GM10266 (cell line): ENCODE data around the gene ATF3.

Source experiments
- DNase-seq: peaks from one replicate; pipeline ENCODE4 v3.0.0; 2012; ENCODE audit errors: extremely low spot score
- CTCF ChIP-seq: IDR thresholded peaks from 2 replicates; pipeline ENCODE4 v1.5.1; 2012; ENCODE audit warnings: mild to moderate bottlenecking, low read depth; ENCODE audit not compliant: control insufficient read depth, insufficient read depth; ENCODE audit errors: missing control alignments

Gene ATF3

GRCh38 chr1:212605441-212606394 is 2.8 kb upstream of the ATF3 start:
- no peak for DNase-seq
- no peak for TF ChIP-seq CTCF

- no peak for TF ChIP-seq CTCF
- DNase-seq = no peak
Measured at GRCh38 chr1:212606395-212607205, 2.0 kb upstream of the ATF3 start.

- no peak for TF ChIP-seq CTCF
- peak; percentile 33 for DNase-seq
Measured at GRCh38 chr1:212607206-212607912, 1.2 kb upstream of the ATF3 start.

- no peak for DNase-seq
- TF ChIP-seq CTCF = no peak
Measured at GRCh38 chr1:212607913-212608391, 609 bp upstream of the ATF3 start.

- peak; percentile 63 for DNase-seq
- TF ChIP-seq CTCF = peak; percentile 77
Measured at GRCh38 chr1:212608959-212609700, 569 bp downstream of the ATF3 start.

- TF ChIP-seq CTCF = no peak
- DNase-seq = no peak
Measured at GRCh38 chr1:212609701-212610574, 1.4 kb downstream of the ATF3 start.
